NT2/D1 (cell line): ENCODE results near the gene SLC7A14.

Source experiments
- DNase-seq: peaks from one replicate; pipeline ENCODE4 v3.0.0-alpha.2; 2011; ENCODE audit warnings: low read depth, low spot score
- H3K27me3 ChIP-seq: 2 replicates; pipeline ENCODE4 v1.6.0; 2011; ENCODE audit warnings: mild to moderate bottlenecking; ENCODE audit not compliant: insufficient read length, insufficient read depth
- H3K36me3 ChIP-seq: 2 replicates; pipeline ENCODE4 v1.6.1; 2011; ENCODE audit warnings: mild to moderate bottlenecking, low read length, mixed read lengths; ENCODE audit not compliant: insufficient read depth, insufficient read length
- H3K4me1 ChIP-seq: 2 replicates; pipeline ENCODE4 v1.5.1; 2011; ENCODE audit not compliant: insufficient read depth, insufficient read length
- H3K4me3 ChIP-seq: 2 replicates; pipeline ENCODE4 v1.5.1; 2011; ENCODE audit warnings: low read depth; ENCODE audit not compliant: insufficient read length
- H3K9ac ChIP-seq: 2 replicates; pipeline ENCODE4 v1.6.0; 2011; ENCODE audit warnings: low read depth; ENCODE audit not compliant: insufficient read length
- H3K9me3 ChIP-seq: 2 replicates; pipeline ENCODE4 v1.5.1; 2011; ENCODE audit warnings: mild to moderate bottlenecking, low read length; ENCODE audit not compliant: insufficient read depth
- SUZ12 ChIP-seq: IDR thresholded peaks from 2 replicates; pipeline ENCODE4 v1.6.1; 2011; ENCODE audit not compliant: insufficient read length, insufficient read depth; ENCODE audit errors: extremely low read depth
- YY1 ChIP-seq: IDR thresholded peaks from 2 replicates; pipeline ENCODE4 v1.6.1; 2011; ENCODE audit not compliant: insufficient read length, insufficient read depth
- ZNF274 ChIP-seq: IDR thresholded peaks from 2 replicates; pipeline ENCODE4 v1.6.1; 2011; ENCODE audit warnings: mild to moderate bottlenecking, low read depth, low read length

SLC7A14 gene

GRCh38 chr3:170524073-170524472 is 61.8 kb downstream of the SLC7A14 start:
- TF ChIP-seq ZNF274 (no peak), SUZ12 (no peak), YY1 (no peak)
- no peaks in the 10 kb centered on the region for H3K27me3 ChIP-seq
- no peaks in the 10 kb centered on the region for H3K4me1 ChIP-seq
- no peak for DNase-seq
- H3K9me3 ChIP-seq, result no peaks in the 10 kb centered on the region
- H3K36me3 ChIP-seq, result no peaks in the 10 kb centered on the region
- no peak overlapping the region for H3K9ac ChIP-seq
- no peak overlapping the region for H3K4me3 ChIP-seq

GRCh38 chr3:170523248-170523647 is 62.6 kb downstream of the SLC7A14 start:
- no peak for TF ChIP-seq YY1
- TF ChIP-seq ZNF274, result no peak
- no peaks in the 10 kb centered on the region for H3K27me3 ChIP-seq
- H3K9ac ChIP-seq, result no peak overlapping the region
- H3K36me3 ChIP-seq, result no peaks in the 10 kb centered on the region
- no peaks in the 10 kb centered on the region for H3K9me3 ChIP-seq
- DNase-seq, result no peak
- no peaks in the 10 kb centered on the region for H3K4me1 ChIP-seq
- no peak overlapping the region for H3K4me3 ChIP-seq

GRCh38 chr3:170522201-170522600 is 63.7 kb downstream of the SLC7A14 start:
- H3K4me3 ChIP-seq, result no peak overlapping the region
- H3K36me3 ChIP-seq, result no peaks in the 10 kb centered on the region
- no peaks in the 10 kb centered on the region for H3K9me3 ChIP-seq
- no peak overlapping the region for H3K9ac ChIP-seq
- TF ChIP-seq SUZ12 (no peak), YY1 (no peak), ZNF274 (no peak)
- no peaks in the 10 kb centered on the region for H3K27me3 ChIP-seq
- no peak for DNase-seq
- no peaks in the 10 kb centered on the region for H3K4me1 ChIP-seq

- Histone ChIP-seq H3K4me3 (no peak overlapping the region), H3K27me3 (no peaks in the 10 kb centered on the region)
- no peak for DNase-seq
These were observed 64.9 kb downstream of the SLC7A14 start for GRCh38 chr3:170520996-170521395.

GRCh38 chr3:170517242-170517945 is 68.5 kb downstream of the SLC7A14 start:
- no peak for DNase-seq
- Histone ChIP-seq H3K27me3 (no peaks in the 10 kb centered on the region), H3K4me3 (no peak overlapping the region), H3K36me3 (no peaks in the 10 kb centered on the region), H3K9me3 (no peaks in the 10 kb centered on the region), H3K4me1 (no peaks in the 10 kb centered on the region), H3K9ac (no peak overlapping the region)
- no peak for TF ChIP-seq YY1
- no peak for TF ChIP-seq ZNF274
- no peak for TF ChIP-seq SUZ12

More at GRCh38 chr3:170520996-170521395, 64.9 kb downstream of the SLC7A14 start:
- TF ChIP-seq YY1 (no peak), SUZ12 (no peak), ZNF274 (no peak)
- no peaks in the 10 kb centered on the region for H3K36me3 ChIP-seq
- H3K4me1 ChIP-seq, result no peaks in the 10 kb centered on the region
- no peak overlapping the region for H3K9ac ChIP-seq
- H3K9me3 ChIP-seq, result no peaks in the 10 kb centered on the region

- H3K36me3 ChIP-seq, result no peaks in the 10 kb centered on the region
- no peak overlapping the region for H3K4me3 ChIP-seq
- no peaks in the 10 kb centered on the region for H3K4me1 ChIP-seq
- no peak overlapping the region for H3K9ac ChIP-seq
- DNase-seq, result no peak
- H3K9me3 ChIP-seq, result no peaks in the 10 kb centered on the region
- TF ChIP-seq YY1 (no peak), ZNF274 (no peak), SUZ12 (no peak)
- no peaks in the 10 kb centered on the region for H3K27me3 ChIP-seq
These were observed 72.2 kb downstream of the SLC7A14 start for GRCh38 chr3:170513642-170514041.

GRCh38 chr3:170511371-170511770 is 74.5 kb downstream of the SLC7A14 start:
- TF ChIP-seq YY1, result no peak
- no peak for TF ChIP-seq SUZ12
- TF ChIP-seq ZNF274, result no peak
- no peak for DNase-seq
- no peaks in the 10 kb centered on the region for H3K27me3 ChIP-seq
- no peak overlapping the region for H3K4me3 ChIP-seq
- H3K36me3 ChIP-seq, result no peaks in the 10 kb centered on the region
- H3K9ac ChIP-seq, result no peak overlapping the region
- no peaks in the 10 kb centered on the region for H3K9me3 ChIP-seq
- H3K4me1 ChIP-seq, result no peaks in the 10 kb centered on the region
